Measurements from ENCODE around the gene TBC1D10B.

TBC1D10B gene

GRCh38 chr16:30394592-30395154 lies 24.4 kb upstream of the TBC1D10B start:
- peaks cover 17% of the 10 kb centered on the region for H3K4me1 ChIP-seq (ENCODE audit: control insufficient read depth, insufficient read depth, low read length)
- H3K9ac ChIP-seq (ENCODE audit: low read length), result peak overlapping the region; percentile 51
- H3K4me3 ChIP-seq (ENCODE audit: low read length), result peak overlapping the region; percentile 92
- peaks cover 3% of the 10 kb centered on the region for H3K36me3 ChIP-seq (ENCODE audit: control insufficient read depth, insufficient read depth, low read length)
- no peaks in the 10 kb centered on the region for H3K27me3 ChIP-seq (ENCODE audit: control insufficient read depth, insufficient read depth, low read length)
- peak overlapping the region; percentile 84 for H3K27ac ChIP-seq (ENCODE audit: low read depth, low read length)

GRCh38 chr16:30383521-30383920 lies 13.2 kb upstream of the TBC1D10B start:
- H3K9ac ChIP-seq (ENCODE audit: low read length), result no peak overlapping the region
- H3K4me3 ChIP-seq (ENCODE audit: low read length), result no peak overlapping the region
- H3K36me3 ChIP-seq (ENCODE audit: control insufficient read depth, insufficient read depth, low read length), result no peaks in the 10 kb centered on the region
- H3K27ac ChIP-seq (ENCODE audit: low read depth, low read length), result no peak overlapping the region
- peaks cover 5% of the 10 kb centered on the region for H3K4me1 ChIP-seq (ENCODE audit: control insufficient read depth, insufficient read depth, low read length)
- H3K27me3 ChIP-seq (ENCODE audit: control insufficient read depth, insufficient read depth, low read length), result no peaks in the 10 kb centered on the region

- H3K9ac ChIP-seq (ENCODE audit: low read length), result no peak within 1 kb of the TSS
Measured at GRCh38 chr16:30382111-30382881, 12.0 kb upstream of the TBC1D10B start, which contains the start of gene SEPTIN1. SEPTIN1 (minus strand) TSS chr16:30382561; CDS start chr16:30382542, 19 bp downstream.

GRCh38 chr16:30381291-30382041 lies 11.2 kb upstream of the TBC1D10B start:
- no peaks in the 10 kb centered on the region for H3K36me3 ChIP-seq (ENCODE audit: control insufficient read depth, insufficient read depth, low read length)
- peaks cover 9% of the 10 kb centered on the region for H3K4me1 ChIP-seq (ENCODE audit: control insufficient read depth, insufficient read depth, low read length)
- H3K9ac ChIP-seq (ENCODE audit: low read length), result no peak overlapping the region
- no peaks in the 10 kb centered on the region for H3K27me3 ChIP-seq (ENCODE audit: control insufficient read depth, insufficient read depth, low read length)
- H3K27ac ChIP-seq (ENCODE audit: low read depth, low read length), result no peak overlapping the region
- peak overlapping the region; percentile 38 for H3K4me3 ChIP-seq (ENCODE audit: low read length)

More at GRCh38 chr16:30382111-30382881, 12.0 kb upstream of the TBC1D10B start, which contains the start of gene SEPTIN1:
- Histone ChIP-seq H3K4me3 (ENCODE audit: low read length) (peak within 1 kb of the TSS; percentile 38), H3K27ac (ENCODE audit: low read depth, low read length) (no peak within 1 kb of the TSS), H3K4me1 (ENCODE audit: control insufficient read depth, insufficient read depth, low read length) (peaks cover 6% of the 10 kb centered on the region), H3K36me3 (ENCODE audit: control insufficient read depth, insufficient read depth, low read length) (no peaks in the 10 kb centered on the region), H3K27me3 (ENCODE audit: control insufficient read depth, insufficient read depth, low read length) (no peaks in the 10 kb centered on the region)

- H3K27ac ChIP-seq (ENCODE audit: low read depth, low read length), result no peak overlapping the region
- no peaks in the 10 kb centered on the region for H3K36me3 ChIP-seq (ENCODE audit: control insufficient read depth, insufficient read depth, low read length)
- H3K9ac ChIP-seq (ENCODE audit: low read length), result no peak overlapping the region
- H3K4me3 ChIP-seq (ENCODE audit: low read length), result no peak overlapping the region
- H3K4me1 ChIP-seq (ENCODE audit: control insufficient read depth, insufficient read depth, low read length), result peaks cover 9% of the 10 kb centered on the region
- H3K27me3 ChIP-seq (ENCODE audit: control insufficient read depth, insufficient read depth, low read length), result no peaks in the 10 kb centered on the region
Measured at GRCh38 chr16:30380803-30381208, 10.5 kb upstream of the TBC1D10B start.

GRCh38 chr16:30380072-30380802 lies 9.9 kb upstream of the TBC1D10B start:
- Histone ChIP-seq H3K36me3 (ENCODE audit: control insufficient read depth, insufficient read depth, low read length) (no peaks in the 10 kb centered on the region), H3K4me3 (ENCODE audit: low read length) (no peak overlapping the region), H3K27me3 (ENCODE audit: control insufficient read depth, insufficient read depth, low read length) (no peaks in the 10 kb centered on the region), H3K4me1 (ENCODE audit: control insufficient read depth, insufficient read depth, low read length) (peaks cover 9% of the 10 kb centered on the region), H3K27ac (ENCODE audit: low read depth, low read length) (no peak overlapping the region), H3K9ac (ENCODE audit: low read length) (no peak overlapping the region)

GRCh38 chr16:30379158-30379783 lies 9.0 kb upstream of the TBC1D10B start:
- no peaks in the 10 kb centered on the region for H3K27me3 ChIP-seq (ENCODE audit: control insufficient read depth, insufficient read depth, low read length)
- peaks cover 9% of the 10 kb centered on the region for H3K4me1 ChIP-seq (ENCODE audit: control insufficient read depth, insufficient read depth, low read length)
- no peaks in the 10 kb centered on the region for H3K36me3 ChIP-seq (ENCODE audit: control insufficient read depth, insufficient read depth, low read length)
- peak overlapping the region; percentile 69 for H3K4me3 ChIP-seq (ENCODE audit: low read length)
- H3K27ac ChIP-seq (ENCODE audit: low read depth, low read length), result peak overlapping the region; percentile 92
- peak overlapping the region; percentile 64 for H3K9ac ChIP-seq (ENCODE audit: low read length)

GRCh38 chr16:30378236-30379157 lies 8.2 kb upstream of the TBC1D10B start:
- Histone ChIP-seq H3K4me3 (ENCODE audit: low read length) (peak overlapping the region; percentile 92), H3K27ac (ENCODE audit: low read depth, low read length) (peak overlapping the region; percentile 100), H3K4me1 (ENCODE audit: control insufficient read depth, insufficient read depth, low read length) (peaks cover 9% of the 10 kb centered on the region), H3K36me3 (ENCODE audit: control insufficient read depth, insufficient read depth, low read length) (no peaks in the 10 kb centered on the region), H3K27me3 (ENCODE audit: control insufficient read depth, insufficient read depth, low read length) (no peaks in the 10 kb centered on the region), H3K9ac (ENCODE audit: low read length) (peak overlapping the region; percentile 64)

GRCh38 chr16:30377812-30378235 lies 7.5 kb upstream of the TBC1D10B start:
- Histone ChIP-seq H3K4me3 (ENCODE audit: low read length) (peak overlapping the region; percentile 74), H3K4me1 (ENCODE audit: control insufficient read depth, insufficient read depth, low read length) (peaks cover 9% of the 10 kb centered on the region), H3K36me3 (ENCODE audit: control insufficient read depth, insufficient read depth, low read length) (no peaks in the 10 kb centered on the region), H3K27me3 (ENCODE audit: control insufficient read depth, insufficient read depth, low read length) (no peaks in the 10 kb centered on the region), H3K9ac (ENCODE audit: low read length) (peak overlapping the region; percentile 42), H3K27ac (ENCODE audit: low read depth, low read length) (peak overlapping the region; percentile 100)

- peak overlapping the region; percentile 100 for H3K27ac ChIP-seq (ENCODE audit: low read depth, low read length)
- no peaks in the 10 kb centered on the region for H3K36me3 ChIP-seq (ENCODE audit: control insufficient read depth, insufficient read depth, low read length)
- H3K9ac ChIP-seq (ENCODE audit: low read length), result peak overlapping the region; percentile 42
- H3K4me3 ChIP-seq (ENCODE audit: low read length), result peak overlapping the region; percentile 74
- H3K4me1 ChIP-seq (ENCODE audit: control insufficient read depth, insufficient read depth, low read length), result peaks cover 9% of the 10 kb centered on the region
- H3K27me3 ChIP-seq (ENCODE audit: control insufficient read depth, insufficient read depth, low read length), result no peaks in the 10 kb centered on the region
Measured at GRCh38 chr16:30377050-30377811, 6.9 kb upstream of the TBC1D10B start.

All from rectal smooth muscle tissue (tissue), 1 donor.